Adrenal gland (tissue), 12 donors: Measurements from ENCODE around the gene MS4A14. TPM values are rescaled to one million over a fixed set of nuclear protein-coding genes. Genes with fewer than 3 reads are reported as not detected.
"Not testable (repeated sequence)": the region's sequence is repeated elsewhere in the genome, so short reads cannot be mapped to it uniquely, and the experiment has no call there.

ENCODE experiments used
- DNase-seq, 7 donors: peaks; one replicate each; pipeline ENCODE4 v3.0.0-alpha.2; 2019 to 2020
- H3K27ac ChIP-seq, 5 donors: fragments of 200-600 bp; sonication (generic) in 4 of 5; 1 replicate in 3 of 5; 2 replicates in 2 of 5; pipeline versions ENCODE4 v1.5.1 to v1.8.0; 2016 to 2020; ENCODE audit warnings: mild to moderate bottlenecking in 1 of 5
- H3K27me3 ChIP-seq: fragments of 200-600 bp; 2 replicates; pipeline ENCODE4 v1.8.0; 2021
- H3K36me3 ChIP-seq, 2 donors: fragments of 200-600 bp; replicated peaks in 1 of 2; 1 replicate in 1 of 2; 2 replicates in 1 of 2; pipeline versions ENCODE4 v1.5.1 to v1.8.0; 2018 to 2022
- H3K4me1 ChIP-seq, 2 donors: fragments of 200-600 bp; replicated peaks in 1 of 2; 1 replicate in 1 of 2; 2 replicates in 1 of 2; pipeline versions ENCODE4 v1.5.1 to v1.8.0; 2018 to 2021
- H3K4me3 ChIP-seq, 4 donors: fragments of 200-600 bp; sonication (generic) in 3 of 4; one replicate each; pipeline ENCODE4 v1.5.1; 2016 to 2018
- H3K9me3 ChIP-seq, 3 donors: fragments of 200-600 bp; sonication (generic) in 1 of 3; replicated peaks in 1 of 3; 1 replicate in 2 of 3; 2 replicates in 1 of 3; pipeline versions ENCODE4 v1.5.1 to v1.8.0; 2016 to 2021
- CTCF ChIP-seq, 6 experiments: fragments of 450-650 bp in 4 of 6; fragments of 200-600 bp in 2 of 6; sonication (generic) in 1 of 6; IDR thresholded peaks; 1 replicate in 5 of 6; 2 replicates in 1 of 6; pipeline versions ENCODE4 v1.5.1 to v1.8.0; 2016 to 2021; ENCODE audit warnings: antibody characterized with exemption in 6 of 6, mild to moderate bottlenecking in 2 of 6, moderate library complexity in 1 of 6
- POLR2A ChIP-seq, 2 donors: fragments of 450-650 bp; IDR thresholded peaks; one replicate each; pipeline ENCODE4 v1.6.1; 2017; ENCODE audit warnings: antibody characterized with exemption in 2 of 2, mild to moderate bottlenecking in 2 of 2, moderate library complexity in 1 of 2
- WGBS, 4 donors: extraction: QIAGEN DNeasy Blood & Tissue Kit in 2 of 4; methylation state at CpG; one replicate each; pipeline versions ENCODE4 v1.1.5 to v1.1.7; 2013 to 2017; 5-methylcytosine and 5-hydroxymethylcytosine counted together
- intact Hi-C, 2 donors: fragments of 100-400 bp; cut with DNase I; formaldehyde crosslinking; loops; one replicate each; pipeline versions ENCODE4 v1.14.1 to v1.15.0; 2022 to 2023
- polyA plus RNA-seq, 3 donors: library from polyadenylated mRNA; stranded (reverse); fragments of 200-250 nt in 2 of 3; fragments of 350-450 nt in 1 of 3; fragmentation: Illumina TruSeq in 1 of 3; extraction: RNeasy Lipid Tissue Mini Kit (QIAGEN cat#74804) in 1 of 3; gene quantifications; one replicate each; pipeline ENCODE4 v1.2.3, GENCODE V29; 2013 to 2014
- total RNA-seq, 9 donors: library from RNA; depleted of rRNA in 4 of 9; stranded (reverse); fragments of >200 nt in 4 of 9; fragments of 120-200 nt in 1 of 9; fragmentation: NEBNext Ultra II Directional in 1 of 9; extraction: Animal tissue kit (Norgen Biotek cat#: 25700) in 1 of 9; gene quantifications; one replicate each; pipeline versions ENCODE4 v1.1.0 to v1.2.4, GENCODE V29; 2013 to 2023
- donor health status: healthy with polysubstance abuse.
- donor health status: Bipolar disorder and iron deficiency.
- donor health status: DM: yes; HTN: yes; CAD: no.
- donor health status: DM: no; HTN: no; CAD: no.
- donor health status: DM: no; HTN: no; CAD: no.
- donor health status: DM: yes; HTN: yes; CAD: no.

Gene MS4A14
- total and polyA plus RNA-seq, 12 donors: 0.44 to 6.0 (median 2.1) TPM

DNA sequence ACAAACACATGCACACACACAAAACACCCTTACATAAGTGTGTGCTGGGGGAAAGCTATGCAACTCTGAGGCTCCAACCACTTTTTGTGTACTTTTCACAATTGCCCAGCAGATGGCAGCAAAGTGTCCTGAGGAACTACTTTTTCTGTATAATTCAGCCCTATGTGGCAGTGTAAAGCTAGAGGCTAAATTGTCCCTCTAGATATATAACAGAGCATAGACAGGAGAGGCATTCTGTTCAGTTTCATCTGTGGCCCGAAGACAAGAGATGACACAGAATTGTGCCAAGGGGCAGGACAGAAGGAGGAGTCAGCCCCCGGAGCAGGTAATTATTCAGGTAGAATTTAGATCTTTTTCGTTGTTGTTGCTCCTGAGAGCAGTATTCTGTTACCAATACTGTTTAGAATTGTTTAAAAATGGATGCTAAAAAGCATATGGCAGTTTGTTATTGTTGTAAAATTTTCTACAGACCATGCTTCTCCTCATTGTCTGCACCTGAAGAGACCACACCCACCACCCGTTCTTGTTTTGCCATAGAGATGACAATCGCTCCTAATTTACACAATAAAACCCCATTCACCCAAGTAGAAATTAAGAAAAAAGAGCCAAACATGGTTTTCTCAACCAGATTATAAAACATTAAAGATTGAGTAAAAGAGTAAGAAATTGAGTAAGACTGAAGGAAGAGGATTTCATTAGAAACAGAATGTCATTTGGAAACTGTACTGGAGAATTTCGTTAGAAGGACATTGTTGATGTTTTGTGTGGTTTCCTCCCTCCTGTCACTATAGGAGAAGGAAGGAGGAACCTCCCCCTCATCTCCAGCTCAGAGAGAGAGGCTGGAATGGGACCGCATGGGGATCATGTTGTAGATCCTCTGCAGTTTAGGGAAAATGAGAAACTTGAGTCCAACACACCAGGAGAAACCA, 32.5 kb upstream of the MS4A14 start:
- Histone ChIP-seq H3K4me1 (no peaks in the 10 kb centered on the region), H3K36me3 (no peaks in the 10 kb centered on the region), H3K4me3 (no peak overlapping the region), H3K27ac (peak overlapping the region in 2 of 5 donors; percentile 33 to 62), H3K9me3 (peaks cover 0 to 3% (median 0%) of the 10 kb centered on the region in 3 donors), H3K27me3 (no peaks in the 10 kb centered on the region)
- 40 to 53% (median 46%) methylated on average over 7 of the region's 7 CpGs for WGBS, 4 donors
- TF ChIP-seq CTCF (IDR thresholded peaks at IDR 0.05): peak; percentile 57 to 71 (median 65)
- no peak for TF ChIP-seq POLR2A (IDR thresholded peaks at IDR 0.05)
- peak; percentile 52 to 84 (median 67) for DNase-seq
- intact Hi-C loops: loop anchor here (5.0 kb wide), 1 partner anchor 253 kb away; no protein-coding TSS in a partner anchor

GRCh38 chr11:60366262-60366904, 29.9 kb upstream of the MS4A14 start:
- H3K36me3 ChIP-seq, intact Hi-C loops, H3K4me3 ChIP-seq, H3K4me1 ChIP-seq, DNase-seq, H3K9me3 ChIP-seq, H3K27me3 ChIP-seq, H3K27ac ChIP-seq: not testable (repeated sequence)
- WGBS, 4 donors: 81 to 85% (median 83%) methylated on average over 15 of the region's 15 CpGs

DNA sequence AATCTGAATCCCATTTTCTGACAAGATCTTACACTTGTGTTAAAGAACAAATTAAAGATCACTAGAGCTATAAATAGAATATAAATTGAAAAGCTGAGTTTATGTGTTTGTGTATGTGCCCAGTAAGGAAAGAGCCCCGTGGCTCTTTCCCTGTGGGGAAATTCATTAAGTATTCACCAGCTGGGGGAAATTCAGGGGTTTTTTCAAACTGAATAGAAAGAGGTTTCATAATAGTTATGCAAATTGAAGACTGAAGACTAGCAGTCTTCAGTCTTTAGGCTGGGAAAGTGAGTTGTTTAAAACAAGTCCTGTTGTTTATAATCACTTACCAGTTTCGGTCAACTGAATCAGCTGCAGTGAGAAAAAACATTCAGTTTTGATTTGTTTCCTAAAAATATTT, 29.2 kb upstream of the MS4A14 start:
- intact Hi-C loops: no loop called here

GRCh38 chr11:60367896-60368295, 28.4 kb upstream of the MS4A14 start:
- Histone ChIP-seq H3K4me3 (no peak overlapping the region), H3K36me3 (no peaks in the 10 kb centered on the region), H3K4me1 (no peaks in the 10 kb centered on the region), H3K27me3 (no peaks in the 10 kb centered on the region), H3K9me3 (no peaks in the 10 kb centered on the region), H3K27ac (no peak overlapping the region)
- TF ChIP-seq POLR2A (IDR thresholded peaks at IDR 0.05) (no peak), CTCF (IDR thresholded peaks at IDR 0.05) (no peak)
- DNase-seq: no peak
- intact Hi-C loops: no loop called here
- WGBS, 4 donors: 88 to 89% (median 89%) methylated on average over 16 to 19 of the region's 19 CpGs

More for the DNA sequence above, 29.2 kb upstream of the MS4A14 start:
- H3K4me3 ChIP-seq: no peak overlapping the region
- H3K9me3 ChIP-seq: no peaks in the 10 kb centered on the region
- no peaks in the 10 kb centered on the region for H3K27me3 ChIP-seq
- TF ChIP-seq POLR2A (IDR thresholded peaks at IDR 0.05) (no peak), CTCF (IDR thresholded peaks at IDR 0.05) (no peak)
- no peaks in the 10 kb centered on the region for H3K36me3 ChIP-seq
- H3K4me1 ChIP-seq: no peaks in the 10 kb centered on the region
- 56 to 64% (median 59%) methylated on average over 2 of the region's 2 CpGs for WGBS, 4 donors
- H3K27ac ChIP-seq: no peak overlapping the region
- no peak for DNase-seq
